K562 (cell line): ENCODE data around the gene OCIAD1. TPM values are rescaled to one million over a fixed set of nuclear protein-coding genes. Genes with fewer than 3 reads are reported as not detected.

Experiments
- ATF1 ChIP-seq, 2 experiments: fragments of 450-650 bp in 1 of 2; IDR thresholded peaks; 2 replicates each; pipeline ENCODE4 v1.6.1; 2016; ENCODE audit warnings: missing compliant biosample characterization in 1 of 2, missing genetic modification characterization in 1 of 2
- ATF6 ChIP-seq: sonication (generic); formaldehyde crosslinking; IDR thresholded peaks from 2 replicates; pipeline ENCODE4 v1.4.0; 2020; ENCODE audit warnings: mild to moderate bottlenecking, missing genetic modification reagents
- C11orf30 ChIP-seq: fragments of 450-650 bp; IDR thresholded peaks from 2 replicates; pipeline ENCODE4 v1.6.1; 2016; ENCODE audit warnings: low read depth, mild to moderate bottlenecking
- E2F3 ChIP-seq: fragments of 250-450 bp; sonication (Bioruptor Pico); IDR thresholded peaks from 2 replicates; pipeline ENCODE4 v1.4.0; 2020; ENCODE audit warnings: mild to moderate bottlenecking
- FOXK2 ChIP-seq, 2 experiments: fragments of 450-650 bp; IDR thresholded peaks in 1 of 2; conservative IDR thresholded peaks in 1 of 2; 2 replicates each; pipeline ENCODE4 v1.6.1; 2016; ENCODE audit warnings: low read depth in 2 of 2, mild to moderate bottlenecking in 1 of 2
- FOXM1 ChIP-seq, 2 experiments: fragments of 450-650 bp in 1 of 2; sonication (generic) in 1 of 2; formaldehyde crosslinking in 1 of 2; IDR thresholded peaks; 2 replicates each; pipeline versions ENCODE4 v1.6.1 to v1.9.0; 2017 to 2022; ENCODE audit warnings: low read depth in 2 of 2, mild to moderate bottlenecking in 2 of 2, missing genetic modification reagents in 1 of 2, moderate library complexity in 1 of 2
- GATA2 ChIP-seq: sonication (generic); formaldehyde crosslinking; IDR thresholded peaks from 2 replicates; pipeline ENCODE4 v1.4.0; 2020; ENCODE audit warnings: mild to moderate bottlenecking, missing genetic modification reagents
- HMGXB4 ChIP-seq: sonication (generic); formaldehyde crosslinking; IDR thresholded peaks from 2 replicates; pipeline ENCODE4 v1.8.1; 2023; ENCODE audit warnings: mild to moderate bottlenecking, missing genetic modification reagents
- IRF2 ChIP-seq: sonication (generic); formaldehyde crosslinking; IDR thresholded peaks from 2 replicates; pipeline ENCODE4 v1.8.1; 2022; ENCODE audit warnings: mild to moderate bottlenecking, missing genetic modification reagents
- LEF1 ChIP-seq: fragments of 450-650 bp; IDR thresholded peaks from 2 replicates; pipeline ENCODE4 v1.6.1; 2016; ENCODE audit warnings: mild to moderate bottlenecking
- NFXL1 ChIP-seq: fragments of 450-650 bp; formaldehyde crosslinking; IDR thresholded peaks from 2 replicates; pipeline ENCODE4 v1.4.0; 2021; ENCODE audit warnings: mild to moderate bottlenecking
- NR2C1 ChIP-seq, 2 experiments: fragments of 450-650 bp; IDR thresholded peaks; 2 replicates each; pipeline ENCODE4 v1.6.1; 2017; ENCODE audit warnings: mild to moderate bottlenecking in 2 of 2, antibody characterized with exemption in 1 of 2, inconsistent platforms in 1 of 2, missing compliant biosample characterization in 1 of 2, missing genetic modification characterization in 1 of 2
- PRPF4 ChIP-seq: fragments of 200-400 bp; formaldehyde crosslinking; IDR thresholded peaks from one replicate; pipeline ENCODE4 v1.6.1; 2017; ENCODE audit warnings: low read length, low read depth, mild to moderate bottlenecking; ENCODE audit not compliant: insufficient read depth, poor library complexity, severe bottlenecking
- SNAPC5 ChIP-seq: fragments of 250-450 bp; sonication (Bioruptor Pico); IDR thresholded peaks from 2 replicates; pipeline ENCODE4 v1.8.0; 2021; ENCODE audit warnings: moderate library complexity, mild to moderate bottlenecking, inconsistent platforms
- TAF15 ChIP-seq: fragments of 200-400 bp; formaldehyde crosslinking; IDR thresholded peaks from 2 replicates; pipeline ENCODE4 v1.6.1; 2017; ENCODE audit warnings: mild to moderate bottlenecking, low read depth, low read length, moderate library complexity
- TEAD2 ChIP-seq: fragments of 450-650 bp; IDR thresholded peaks from 2 replicates; pipeline ENCODE4 v1.6.1; 2016; ENCODE audit warnings: missing genetic modification characterization, control low read depth, missing compliant biosample characterization
- TSHZ1 ChIP-seq: fragments of 250-450 bp; sonication (Bioruptor Pico); IDR thresholded peaks from 2 replicates; pipeline ENCODE4 v1.4.0; 2020; ENCODE audit warnings: mild to moderate bottlenecking, moderate library complexity
- ZFPM2 ChIP-seq: fragments of 250-450 bp; sonication (Bioruptor Pico); IDR thresholded peaks from 2 replicates; pipeline ENCODE4 v1.5.1; 2022; ENCODE audit warnings: mild to moderate bottlenecking
- ZNF133 ChIP-seq: fragments of 250-450 bp; sonication (Bioruptor Pico); IDR thresholded peaks from 2 replicates; pipeline ENCODE4 v1.4.0; 2020; ENCODE audit warnings: mild to moderate bottlenecking
- ZNF347 ChIP-seq: fragments of 450-650 bp; formaldehyde crosslinking; IDR thresholded peaks from 2 replicates; pipeline ENCODE4 v1.4.0; 2020; ENCODE audit warnings: low read depth, mild to moderate bottlenecking, moderate library complexity
- polyA plus RNA-seq, 8 experiments: library from polyadenylated mRNA; depleted of rRNA in 4 of 8; stranded (reverse) in 5 of 8; unstranded in 3 of 8; fragments of >200 nt; fragmentation: Nextera tagmentation in 2 of 8; fragmentation: Illumina TruSeq in 1 of 8; extraction: Ambion mirVana in 2 of 8; extraction: Trizol in 1 of 8; gene quantifications; 2 replicates each; pipeline versions ENCODE4 v1.2.1 to v1.2.3, GENCODE V29; 2011 to 2014; ENCODE audit warnings: inconsistent platforms in 1 of 8, missing spikeins in 1 of 8
- total RNA-seq, 7 experiments: library from RNA; depleted of rRNA in 6 of 7; stranded (reverse); fragments of >200 nt in 6 of 7; fragmentation: Illumina TruSeq in 2 of 7; extraction: Trizol in 2 of 7; gene quantifications; 2 replicates each; pipeline versions ENCODE4 v1.2.1 to v1.2.3, GENCODE V29; 2011 to 2021; ENCODE audit warnings: low replicate concordance in 1 of 7

Gene OCIAD1
- total and polyA plus RNA-seq, 9 of the 15 experiments (the other 6 are each of a cell fraction or from before 2014, with no cell fraction given) = 99.0 to 358 (median 196) TPM

- TF ChIP-seq TSHZ1 (CRISPR knock-in tag) (no peak), SNAPC5 (CRISPR knock-in tag) (no peak), HMGXB4 (CRISPR knock-in tag) (no peak), LEF1 (peak; percentile 69; the same call in 1 of the 2 replicates), IRF2 (CRISPR knock-in tag) (no peak), TEAD2 (tag) (no peak), E2F3 (CRISPR knock-in tag) (no peak), ZNF133 (CRISPR knock-in tag) (no peak), ZNF347 (CRISPR knock-in tag) (no peak), FOXK2 (conservative IDR thresholded peaks at IDR 0.05 in 1 of 2, IDR thresholded peaks at IDR 0.05 in 1 of 2; ENCODE audit: low read depth in 2 of 2) (no peak), ATF6 (CRISPR knock-in tag) (no peak), TAF15 (no peak), C11orf30 (no peak), NFXL1 (CRISPR knock-in tag) (no peak), GATA2 (peak; percentile 60), FOXM1 (IDR thresholded peaks at IDR 0.05; ENCODE audit: low read depth) (peak; percentile 64; the same call in 1 of the 2 replicates), FOXM1 (CRISPR knock-in tag; IDR thresholded peaks at IDR 0.05; ENCODE audit: low read depth) (no peak), ATF1 (CRISPR knock-in tag; IDR thresholded peaks at IDR 0.05) (no peak), ATF1 (tag; IDR thresholded peaks at IDR 0.05) (no peak), ZFPM2 (CRISPR knock-in tag) (no peak), NR2C1 (IDR thresholded peaks at IDR 0.05) (no peak), NR2C1 (tag; IDR thresholded peaks at IDR 0.05) (no peak), PRPF4 (no peak)
Observed at GRCh38 chr4:48853604-48854394, 22.9 kb downstream of the OCIAD1 start (continued).
